HG03135 (cell line): ENCODE results near the gene ADORA1.

Source experiments
- ATAC-seq: cut with Tn5 transposase; IDR thresholded peaks from one replicate; pipeline ENCODE4 v1.9.1; 2021; ENCODE audit warnings: mild to moderate bottlenecking, moderate library complexity; ENCODE audit not compliant: unreplicated experiment

The ADORA1 gene

GRCh38 chr1:203138066-203138465 is 10.5 kb downstream of the ADORA1 start:
- no peak for ATAC-seq

- no peak for ATAC-seq
Measured at GRCh38 chr1:203139976-203140475, 12.5 kb downstream of the ADORA1 start.

GRCh38 chr1:203140743-203141520 is 13.4 kb downstream of the ADORA1 start:
- no peak for ATAC-seq

GRCh38 chr1:203142124-203142523 is 14.6 kb downstream of the ADORA1 start:
- ATAC-seq, result no peak

- no peak for ATAC-seq
Measured at GRCh38 chr1:203142684-203143408, 15.3 kb downstream of the ADORA1 start.

GRCh38 chr1:203143641-203144040 is 16.1 kb downstream of the ADORA1 start:
- ATAC-seq, result no peak

- no peak for ATAC-seq
Measured at GRCh38 chr1:203144661-203145060, 17.1 kb downstream of the ADORA1 start.

- no peak for ATAC-seq
Measured at GRCh38 chr1:203145321-203146041, 18.0 kb downstream of the ADORA1 start.

GRCh38 chr1:203146042-203146369 is 18.5 kb downstream of the ADORA1 start:
- no peak for ATAC-seq

- no peak for ATAC-seq
Measured at GRCh38 chr1:203146537-203146936, 19.0 kb downstream of the ADORA1 start.

- no peak for ATAC-seq
Measured at GRCh38 chr1:203147376-203147775, 19.9 kb downstream of the ADORA1 start.

GRCh38 chr1:203148127-203148526 is 20.6 kb downstream of the ADORA1 start:
- ATAC-seq, result no peak

- ATAC-seq, result no peak
Measured at GRCh38 chr1:203148579-203148978, 21.1 kb downstream of the ADORA1 start.

GRCh38 chr1:203149188-203149840 is 21.8 kb downstream of the ADORA1 start:
- ATAC-seq, result no peak

GRCh38 chr1:203150511-203151297 is 23.2 kb downstream of the ADORA1 start:
- no peak for ATAC-seq

GRCh38 chr1:203151362-203152157 is 24.0 kb downstream of the ADORA1 start:
- no peak for ATAC-seq

- no peak for ATAC-seq
Measured at GRCh38 chr1:203152158-203153034, 24.9 kb downstream of the ADORA1 start.
